Cardiac fibroblast (primary cell): ENCODE data around the gene C1orf232.

Source experiments
- DNase-seq, 2 donors: peaks; one replicate each; pipeline versions ENCODE4 v3.0.0 to v3.0.0-alpha.2; 2010; ENCODE audit warnings: low read depth in 2 of 2
- H3K4me3 ChIP-seq, 2 donors: replicated peaks in 1 of 2; 1 replicate in 1 of 2; 2 replicates in 1 of 2; pipeline ENCODE4 v1.5.1; 2011; ENCODE audit warnings: low read depth in 2 of 2, low read length in 2 of 2, mild to moderate bottlenecking in 2 of 2, moderate library complexity in 1 of 2
- TF ChIP-seq, protein P1 (sequence below): IDR thresholded peaks from one replicate; pipeline ENCODE4 v1.5.1; 2011; ENCODE audit warnings: low read depth, mild to moderate bottlenecking, low read length, inconsistent platforms

Gene C1orf232

GRCh38 chr1:26189331-26189730 lies 20.6 kb upstream of the C1orf232 start:
- TF ChIP-seq, protein P1, sequence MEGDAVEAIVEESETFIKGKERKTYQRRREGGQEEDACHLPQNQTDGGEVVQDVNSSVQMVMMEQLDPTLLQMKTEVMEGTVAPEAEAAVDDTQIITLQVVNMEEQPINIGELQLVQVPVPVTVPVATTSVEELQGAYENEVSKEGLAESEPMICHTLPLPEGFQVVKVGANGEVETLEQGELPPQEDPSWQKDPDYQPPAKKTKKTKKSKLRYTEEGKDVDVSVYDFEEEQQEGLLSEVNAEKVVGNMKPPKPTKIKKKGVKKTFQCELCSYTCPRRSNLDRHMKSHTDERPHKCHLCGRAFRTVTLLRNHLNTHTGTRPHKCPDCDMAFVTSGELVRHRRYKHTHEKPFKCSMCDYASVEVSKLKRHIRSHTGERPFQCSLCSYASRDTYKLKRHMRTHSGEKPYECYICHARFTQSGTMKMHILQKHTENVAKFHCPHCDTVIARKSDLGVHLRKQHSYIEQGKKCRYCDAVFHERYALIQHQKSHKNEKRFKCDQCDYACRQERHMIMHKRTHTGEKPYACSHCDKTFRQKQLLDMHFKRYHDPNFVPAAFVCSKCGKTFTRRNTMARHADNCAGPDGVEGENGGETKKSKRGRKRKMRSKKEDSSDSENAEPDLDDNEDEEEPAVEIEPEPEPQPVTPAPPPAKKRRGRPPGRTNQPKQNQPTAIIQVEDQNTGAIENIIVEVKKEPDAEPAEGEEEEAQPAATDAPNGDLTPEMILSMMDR, result no peak
- DNase-seq, result no peak
- no peak overlapping the region for H3K4me3 ChIP-seq

DNA sequence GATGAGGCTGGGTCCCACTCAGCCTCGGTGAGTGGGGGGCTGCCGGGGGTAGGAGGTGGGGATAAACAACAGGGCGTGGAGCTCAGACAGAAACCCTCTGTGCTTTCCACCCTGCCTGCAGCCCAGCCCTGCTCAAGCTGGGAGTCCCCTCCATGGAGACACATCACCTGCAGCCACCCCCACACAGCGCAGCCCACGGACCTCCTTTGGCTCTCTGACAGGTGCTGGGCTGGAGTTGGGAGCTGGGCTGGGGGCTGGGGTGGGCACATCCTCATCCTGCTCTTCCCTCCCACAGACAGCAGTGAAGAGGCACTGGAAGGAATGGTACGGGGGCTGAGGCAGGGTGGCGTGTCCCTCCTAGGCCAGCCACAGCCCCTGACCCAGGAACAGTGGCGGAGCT lies 19.7 kb upstream of the C1orf232 start:
- DNase-seq, result no peak
- H3K4me3 ChIP-seq, result no peak overlapping the region
- TF ChIP-seq, protein P1, result no peak

- DNase-seq, result no peak
- H3K4me3 ChIP-seq, result no peak overlapping the region
- TF ChIP-seq, protein P1, result no peak
These were observed 19.1 kb upstream of the C1orf232 start for GRCh38 chr1:26187882-26188281.

- TF ChIP-seq, protein P1, result no peak
- no peak overlapping the region for H3K4me3 ChIP-seq
- DNase-seq, result no peak
These were observed 16.1 kb upstream of the C1orf232 start for GRCh38 chr1:26184883-26185282.

DNA sequence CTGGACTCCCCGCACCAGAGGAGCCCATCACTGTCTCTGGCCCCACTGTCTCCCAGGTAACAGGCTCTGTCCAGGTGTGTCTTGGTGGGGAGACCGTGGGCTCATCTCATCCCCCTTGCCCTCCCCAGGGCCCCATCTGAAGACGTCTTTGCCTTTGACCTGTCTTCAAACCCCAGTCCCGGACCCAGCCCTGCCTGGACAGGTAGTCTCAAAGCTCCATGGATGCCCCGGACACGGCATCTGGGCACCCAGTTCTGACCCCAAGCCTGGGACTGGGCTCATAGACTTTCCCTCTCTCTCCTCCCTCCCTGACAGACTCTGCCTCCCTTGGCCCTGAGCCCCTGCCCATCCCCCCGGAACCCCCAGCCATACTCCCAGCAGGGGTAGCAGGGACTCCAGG lies 15.3 kb upstream of the C1orf232 start:
- no peak for DNase-seq
- TF ChIP-seq, protein P1, result no peak
- no peak overlapping the region for H3K4me3 ChIP-seq

DNA sequence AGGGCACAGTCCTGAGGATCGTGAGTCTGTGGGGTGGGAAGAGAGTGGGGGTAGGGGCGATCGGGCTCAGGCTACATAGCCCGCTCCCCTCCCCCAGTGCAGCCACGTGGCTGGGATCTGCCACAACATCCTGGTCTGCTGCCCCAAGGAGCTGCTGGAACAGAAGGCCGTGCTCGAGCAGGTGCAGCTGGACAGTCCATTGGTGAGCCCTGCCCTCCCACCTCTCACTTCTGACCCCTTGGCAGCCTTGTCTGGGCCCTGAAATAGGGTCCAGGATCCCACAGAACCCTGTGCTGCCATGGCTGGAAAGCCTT lies 13.6 kb upstream of the C1orf232 start:
- no peak overlapping the region for H3K4me3 ChIP-seq
- DNase-seq, result no peak
- TF ChIP-seq, protein P1, result no peak

GRCh38 chr1:26181586-26182382 lies 13.0 kb upstream of the C1orf232 start:
- H3K4me3 ChIP-seq, result no peak overlapping the region
- DNase-seq, result no peak
- TF ChIP-seq, protein P1, result no peak
